Lung (tissue), 12 donors: ENCODE data around the gene PLEKHM1. TPM values are rescaled to one million over a fixed set of nuclear protein-coding genes. Genes with fewer than 3 reads are reported as not detected.

Experiments used
- ATAC-seq: fragments of 200-7000 bp; cut with Tn5 transposase; one replicate; pipeline ENCODE4 v1.9.1; 2020; ENCODE audit warnings: moderate number of reproducible peaks; ENCODE audit not compliant: insufficient read depth, low FRiP score
- DNase-seq, 3 donors: peaks; one replicate each; pipeline ENCODE4 v3.0.0-alpha.2; 2013 to 2017
- H3K27ac ChIP-seq, 2 donors: one replicate each; pipeline ENCODE4 v1.5.1; 2013; ENCODE audit warnings: mild to moderate bottlenecking in 2 of 2, moderate library complexity in 2 of 2, control low read depth in 1 of 2, inconsistent platforms in 1 of 2, low read depth in 1 of 2, low read length in 1 of 2
- H3K27me3 ChIP-seq, 3 donors: one replicate each; pipeline ENCODE4 v1.5.1; 2013; ENCODE audit warnings: low read length in 2 of 3; ENCODE audit not compliant: control insufficient read depth in 3 of 3, insufficient read depth in 3 of 3
- H3K36me3 ChIP-seq, 4 donors: one replicate each; pipeline ENCODE4 v1.5.1; 2013; ENCODE audit warnings: low read length in 4 of 4, mild to moderate bottlenecking in 1 of 4, moderate library complexity in 1 of 4; ENCODE audit not compliant: control insufficient read depth in 4 of 4, insufficient read depth in 4 of 4
- H3K4me1 ChIP-seq, 5 donors: one replicate each; pipeline ENCODE4 v1.5.1; 2013; ENCODE audit warnings: low read length in 5 of 5, mild to moderate bottlenecking in 2 of 5, moderate library complexity in 1 of 5; ENCODE audit not compliant: control insufficient read depth in 5 of 5, insufficient read depth in 5 of 5
- H3K4me3 ChIP-seq: one replicate; pipeline ENCODE4 v1.5.1; 2013; ENCODE audit warnings: mild to moderate bottlenecking, control low read depth, moderate library complexity
- H3K9ac ChIP-seq, 2 donors: one replicate each; pipeline ENCODE4 v1.5.1; 2013; ENCODE audit warnings: low read length in 2 of 2, control low read depth in 1 of 2; ENCODE audit not compliant: insufficient read depth in 1 of 2
- H3K9me3 ChIP-seq, 4 donors: one replicate each; pipeline ENCODE4 v1.5.1; 2013; ENCODE audit warnings: low read length in 3 of 4, mild to moderate bottlenecking in 1 of 4, moderate library complexity in 1 of 4; ENCODE audit not compliant: control insufficient read depth in 4 of 4, insufficient read depth in 3 of 4
- WGBS, 2 donors: extraction: QIAGEN DNeasy Blood & Tissue Kit; methylation state at CpG; one replicate each; pipeline ENCODE4 v1.1.7; 2013; 5-methylcytosine and 5-hydroxymethylcytosine counted together
- polyA plus RNA-seq, 2 donors: library from polyadenylated mRNA; stranded (reverse); fragments of 200-250 nt; gene quantifications; one replicate each; pipeline ENCODE4 v1.2.1, GENCODE V29; 2013
- total RNA-seq, 2 donors: library from RNA; depleted of rRNA in 1 of 2; stranded (reverse); fragments of >200 nt in 1 of 2; gene quantifications; one replicate each; pipeline ENCODE4 v1.2.1, GENCODE V29; 2014 to 2021
- TF ChIP-seq, protein P1 (sequence below): IDR thresholded peaks from 2 replicates; pipeline ENCODE4 v1.5.1; 2012; ENCODE audit warnings: mild to moderate bottlenecking; ENCODE audit errors: control extremely low read depth, extremely low read depth
- donor health status: control.
- donor health status: control.
- donor health status: Bipolar disorder and iron deficiency.
- donor health status: healthy.
- donor health status: DM: yes; HTN: yes; CAD: no.

PLEKHM1 gene
- total and polyA plus RNA-seq, 4 donors, result 21.0 to 82.2 (median 24.4) TPM

GRCh38 chr17:45402916-45403315 lies 87.6 kb downstream of the PLEKHM1 start:
- WGBS, 2 donors, result 73 to 94% methylated on average over 1 of the region's 1 CpG
- TF ChIP-seq, protein P1, sequence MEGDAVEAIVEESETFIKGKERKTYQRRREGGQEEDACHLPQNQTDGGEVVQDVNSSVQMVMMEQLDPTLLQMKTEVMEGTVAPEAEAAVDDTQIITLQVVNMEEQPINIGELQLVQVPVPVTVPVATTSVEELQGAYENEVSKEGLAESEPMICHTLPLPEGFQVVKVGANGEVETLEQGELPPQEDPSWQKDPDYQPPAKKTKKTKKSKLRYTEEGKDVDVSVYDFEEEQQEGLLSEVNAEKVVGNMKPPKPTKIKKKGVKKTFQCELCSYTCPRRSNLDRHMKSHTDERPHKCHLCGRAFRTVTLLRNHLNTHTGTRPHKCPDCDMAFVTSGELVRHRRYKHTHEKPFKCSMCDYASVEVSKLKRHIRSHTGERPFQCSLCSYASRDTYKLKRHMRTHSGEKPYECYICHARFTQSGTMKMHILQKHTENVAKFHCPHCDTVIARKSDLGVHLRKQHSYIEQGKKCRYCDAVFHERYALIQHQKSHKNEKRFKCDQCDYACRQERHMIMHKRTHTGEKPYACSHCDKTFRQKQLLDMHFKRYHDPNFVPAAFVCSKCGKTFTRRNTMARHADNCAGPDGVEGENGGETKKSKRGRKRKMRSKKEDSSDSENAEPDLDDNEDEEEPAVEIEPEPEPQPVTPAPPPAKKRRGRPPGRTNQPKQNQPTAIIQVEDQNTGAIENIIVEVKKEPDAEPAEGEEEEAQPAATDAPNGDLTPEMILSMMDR, result no peak
- DNase-seq (no peak), ATAC-seq (no peak)
- Histone ChIP-seq H3K9ac (no peak overlapping the region), H3K27me3 (no peaks in the 10 kb centered on the region), H3K4me1 (peaks cover 0 to 7% (median 0%) of the 10 kb centered on the region in 5 donors), H3K36me3 (peaks cover 0 to 57% (median 0%) of the 10 kb centered on the region in 4 donors), H3K9me3 (no peaks in the 10 kb centered on the region), H3K4me3 (no peak overlapping the region), H3K27ac (no peak overlapping the region)

- H3K9ac ChIP-seq, result no peak overlapping the region
- 80 to 86% methylated on average over 5 of the region's 5 CpGs for WGBS, 2 donors
- DNase-seq (no peak), ATAC-seq (no peak)
- H3K4me3 ChIP-seq, result no peak overlapping the region
- peaks cover 0 to 72% (median 0%) of the 10 kb centered on the region in 4 donors for H3K36me3 ChIP-seq
- no peaks in the 10 kb centered on the region for H3K9me3 ChIP-seq
- H3K27ac ChIP-seq, result no peak overlapping the region
- TF ChIP-seq, protein P1, result no peak
- H3K27me3 ChIP-seq, result no peaks in the 10 kb centered on the region
- peaks cover 0 to 5% (median 2%) of the 10 kb centered on the region in 5 donors for H3K4me1 ChIP-seq
Measured at GRCh38 chr17:45398800-45399199, 91.7 kb downstream of the PLEKHM1 start.

DNA sequence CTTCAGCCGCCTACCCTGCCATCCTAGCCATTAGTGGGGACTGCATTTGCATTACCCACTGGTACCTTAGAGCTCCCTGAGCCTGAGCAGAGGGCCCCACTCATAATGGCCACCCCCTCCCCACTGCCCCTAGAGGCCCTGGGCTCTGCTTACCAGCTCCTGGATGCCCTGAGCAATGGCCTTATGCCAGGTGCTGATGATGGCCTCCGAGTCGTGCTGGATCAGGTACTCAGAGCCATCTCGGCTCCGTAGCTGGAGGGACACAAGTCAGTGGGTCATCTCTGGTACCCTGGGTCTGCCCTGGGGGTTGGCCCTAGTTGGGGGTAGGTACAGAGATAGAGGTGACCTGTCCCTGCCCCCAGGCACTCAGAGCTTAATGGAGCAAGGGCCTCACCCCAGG lies 92.7 kb downstream of the PLEKHM1 start:
- no peaks in the 10 kb centered on the region for H3K27me3 ChIP-seq
- no peak overlapping the region for H3K4me3 ChIP-seq
- TF ChIP-seq, protein P1, result no peak
- no peak overlapping the region for H3K9ac ChIP-seq
- WGBS, 2 donors, result 91 to 94% methylated on average over 5 of the region's 5 CpGs
- ATAC-seq, result no peak
- H3K9me3 ChIP-seq, result no peaks in the 10 kb centered on the region
- H3K27ac ChIP-seq, result no peak overlapping the region
- H3K36me3 ChIP-seq, result peaks cover 0 to 70% (median 0%) of the 10 kb centered on the region in 4 donors
- peaks cover 0 to 5% (median 2%) of the 10 kb centered on the region in 5 donors for H3K4me1 ChIP-seq
- no peak for DNase-seq

GRCh38 chr17:45396496-45397205 lies 93.9 kb downstream of the PLEKHM1 start:
- no peak overlapping the region for H3K9ac ChIP-seq
- WGBS, 2 donors, result 92 to 95% methylated on average over 48 to 50 of the region's 50 CpGs
- peaks cover 0 to 60% (median 0%) of the 10 kb centered on the region in 4 donors for H3K36me3 ChIP-seq
- H3K27me3 ChIP-seq, result no peaks in the 10 kb centered on the region
- H3K4me3 ChIP-seq, result no peak overlapping the region
- no peaks in the 10 kb centered on the region for H3K9me3 ChIP-seq
- DNase-seq (no peak), ATAC-seq (no peak)
- TF ChIP-seq, protein P1, result no peak
- H3K4me1 ChIP-seq, result peaks cover 0 to 5% (median 2%) of the 10 kb centered on the region in 5 donors
- H3K27ac ChIP-seq, result no peak overlapping the region
